ENCODE results near the gene RNF31. TPM values are rescaled to one million over a fixed set of nuclear protein-coding genes. Genes with fewer than 3 reads are reported as not detected.
A peak's percentile ranks its signal among the peaks of the same experiment; 100 is the strongest.

RNF31 gene
- total RNA-seq, 5 donors from 2014 or later (not counting 1 experiment from before 2014, with no cell fraction given): 67.7 to 131 (median 100) TPM

- peaks cover 4 to 23% of the 10 kb centered on the region in 2 experiments for H3K4me1 ChIP-seq (ENCODE audit: control insufficient read depth in 1 of 2, extremely low read depth in 1 of 2, insufficient read depth in 2 of 2, low read length in 2 of 2)
- peaks cover 25 to 55% of the 10 kb centered on the region in 2 donors for H3K36me3 ChIP-seq (ENCODE audit: control insufficient read depth in 2 of 2, extremely low read depth in 1 of 2, insufficient read depth in 1 of 2, low read length in 1 of 2)
- peaks cover 41% of the 10 kb centered on the region for H3K36me3 Mint-ChIP-seq
- H3K27ac ChIP-seq (ENCODE audit: low read length): no peak overlapping the region
- peaks cover 17 to 25% (median 23%) of the 10 kb centered on the region in 3 donors for H3K4me1 Mint-ChIP-seq
- H3K4me3 Mint-ChIP-seq: no peak overlapping the region
- ChIA-PET CTCF (no interaction called here), POLR2A (no interaction called here)
- H3K4me3 ChIP-seq (ENCODE audit: control insufficient read depth in 1 of 2, extremely low read depth in 1 of 2, low read length in 1 of 2): no peak overlapping the region
- 95% methylated on average over 9 of the region's 12 CpGs for WGBS (ENCODE audit: insufficient coverage)
- H3K9me3 ChIP-seq: no peaks in the 10 kb centered on the region
- no peaks in the 10 kb centered on the region for H3K27me3 ChIP-seq (replicated peaks in 1 of 2; ENCODE audit: control insufficient read depth in 2 of 2, extremely low read depth in 1 of 2, insufficient read depth in 2 of 2, low read length in 1 of 2)
- peak overlapping the region; percentile 52 to 76 for H3K27ac Mint-ChIP-seq
- ATAC-seq (replicated peaks in 1 of 4) (no peak), DNase-seq (no peak)
- no peaks in the 10 kb centered on the region for H3K27me3 Mint-ChIP-seq
- H3K9me3 Mint-ChIP-seq: no peaks in the 10 kb centered on the region
These were observed 10.0 kb downstream of the RNF31 start for GRCh38 chr14:24157331-24157730.

GRCh38 chr14:24159777-24160498 lies 12.6 kb downstream of the RNF31 start:
- ATAC-seq (replicated peaks in 1 of 4) (no peak), DNase-seq (no peak)
- Mint-ChIP-seq H3K27me3 (no peaks in the 10 kb centered on the region), H3K9me3 (no peaks in the 10 kb centered on the region), H3K4me3 (peak overlapping the region in 1 of 3 donors; percentile 37), H3K4me1 (peaks cover 43 to 48% (median 45%) of the 10 kb centered on the region in 3 donors), H3K36me3 (peaks cover 52% of the 10 kb centered on the region), H3K27ac (peak overlapping the region; percentile 98 to 99)
- POLR2A ChIA-PET: interaction anchor here (0.6 to 1.0 kb wide), 4 partner anchors 11 to 44 kb away, joined by 3 to 4 read pairs (median 3); no protein-coding TSS in a partner anchor
- Histone ChIP-seq H3K27me3 (replicated peaks in 1 of 2; ENCODE audit: control insufficient read depth in 2 of 2, extremely low read depth in 1 of 2, insufficient read depth in 2 of 2, low read length in 1 of 2) (no peaks in the 10 kb centered on the region), H3K36me3 (ENCODE audit: control insufficient read depth in 2 of 2, extremely low read depth in 1 of 2, insufficient read depth in 1 of 2, low read length in 1 of 2) (peaks cover 33 to 66% of the 10 kb centered on the region in 2 donors), H3K4me1 (ENCODE audit: control insufficient read depth in 1 of 2, extremely low read depth in 1 of 2, insufficient read depth in 2 of 2, low read length in 2 of 2) (peaks cover 8 to 49% of the 10 kb centered on the region in 2 experiments), H3K27ac (ENCODE audit: low read length) (peak overlapping the region; percentile 89), H3K4me3 (ENCODE audit: control insufficient read depth in 1 of 2, extremely low read depth in 1 of 2, low read length in 1 of 2) (no peak overlapping the region), H3K9me3 (no peaks in the 10 kb centered on the region)
- CTCF ChIA-PET: interaction anchor here (0.9 to 1.9 kb wide), 9 partner anchors 8 to 69 kb away, joined by 3 to 30 read pairs (median 5); partner anchors contain the start of genes DCAF11 (in 2 of the 2), NRL (in 2 of the 2), RNF31 (in 2 of the 2) and PSME2 (in 1 of the 2)
- WGBS (ENCODE audit: insufficient coverage): 98% methylated on average over 9 of the region's 11 CpGs

- Mint-ChIP-seq H3K9me3 (no peaks in the 10 kb centered on the region), H3K4me1 (peaks cover 48 to 52% (median 51%) of the 10 kb centered on the region in 3 donors), H3K27ac (peak overlapping the region; percentile 98 to 99), H3K36me3 (peaks cover 53% of the 10 kb centered on the region), H3K4me3 (peak overlapping the region in 2 of 3 donors; percentile 37 to 92), H3K27me3 (no peaks in the 10 kb centered on the region)
- no peak overlapping the region for H3K4me3 ChIP-seq (ENCODE audit: control insufficient read depth in 1 of 2, extremely low read depth in 1 of 2, low read length in 1 of 2)
- peak in 1 of 4 experiments; percentile 0 for ATAC-seq (replicated peaks in 1 of 4)
- no peak for DNase-seq
- POLR2A ChIA-PET: interaction anchor here (0.6 to 1.6 kb wide), 8 partner anchors 11 to 52 kb away, joined by 3 to 9 read pairs (median 4); partner anchors contain the start of genes DCAF11 (in 1 of the 2), EMC9 (in 1 of the 2), NRL (in 1 of the 2) and PSME1 (in 1 of the 2)
- CTCF ChIA-PET: interaction anchor here (0.9 to 2.0 kb wide), 15 partner anchors 9 to 80 kb away, joined by 3 to 30 read pairs (median 5); partner anchors contain the start of genes DCAF11 (in 2 of the 2), NRL (in 2 of the 2), RNF31 (in 2 of the 2) and EMC9 (in 1 of the 2)
- peak overlapping the region; percentile 89 for H3K27ac ChIP-seq (ENCODE audit: low read length)
- peaks cover 32 to 66% of the 10 kb centered on the region in 2 donors for H3K36me3 ChIP-seq (ENCODE audit: control insufficient read depth in 2 of 2, extremely low read depth in 1 of 2, insufficient read depth in 1 of 2, low read length in 1 of 2)
- H3K4me1 ChIP-seq (ENCODE audit: control insufficient read depth in 1 of 2, extremely low read depth in 1 of 2, insufficient read depth in 2 of 2, low read length in 2 of 2): peaks cover 8 to 54% of the 10 kb centered on the region in 2 experiments
- H3K9me3 ChIP-seq: no peaks in the 10 kb centered on the region
- H3K27me3 ChIP-seq (replicated peaks in 1 of 2; ENCODE audit: control insufficient read depth in 2 of 2, extremely low read depth in 1 of 2, insufficient read depth in 2 of 2, low read length in 1 of 2): no peaks in the 10 kb centered on the region
- 100% methylated on average over 4 of the region's 4 CpGs for WGBS (ENCODE audit: insufficient coverage)
These were observed 13.2 kb downstream of the RNF31 start for GRCh38 chr14:24160499-24160849.

- POLR2A ChIA-PET: interaction anchor here (0.6 to 1.6 kb wide), 13 partner anchors 10 to 81 kb away, joined by 3 to 9 read pairs (median 3); partner anchors contain the start of genes DCAF11 (in 1 of the 2), EMC9 (in 1 of the 2), IPO4 (in 1 of the 2) and NRL (in 1 of the 2)
- Mint-ChIP-seq H3K9me3 (no peaks in the 10 kb centered on the region), H3K4me3 (peak within 1 kb of the TSS; percentile 92 to 94 (median 92)), H3K4me1 (peaks cover 54 to 58% (median 55%) of the 10 kb centered on the region in 3 donors), H3K36me3 (peaks cover 54% of the 10 kb centered on the region), H3K27ac (peak within 1 kb of the TSS; percentile 98 to 99), H3K27me3 (no peaks in the 10 kb centered on the region)
- H3K27me3 ChIP-seq (replicated peaks in 1 of 2; ENCODE audit: control insufficient read depth in 2 of 2, extremely low read depth in 1 of 2, insufficient read depth in 2 of 2, low read length in 1 of 2): no peaks in the 10 kb centered on the region
- peaks cover 30 to 66% of the 10 kb centered on the region in 2 donors for H3K36me3 ChIP-seq (ENCODE audit: control insufficient read depth in 2 of 2, extremely low read depth in 1 of 2, insufficient read depth in 1 of 2, low read length in 1 of 2)
- H3K27ac ChIP-seq (ENCODE audit: low read length): peak within 1 kb of the TSS; percentile 89
- ATAC-seq (replicated peaks in 1 of 4) (peak; percentile 89 to 90 (median 90)), DNase-seq (peak; percentile 90 to 99 (median 96))
- peaks cover 8 to 61% of the 10 kb centered on the region in 2 experiments for H3K4me1 ChIP-seq (ENCODE audit: control insufficient read depth in 1 of 2, extremely low read depth in 1 of 2, insufficient read depth in 2 of 2, low read length in 2 of 2)
- H3K4me3 ChIP-seq (ENCODE audit: control insufficient read depth in 1 of 2, extremely low read depth in 1 of 2, low read length in 1 of 2): peak within 1 kb of the TSS; percentile 86 to 98
- CTCF ChIA-PET: interaction anchor here (0.6 to 2.0 kb wide), 22 partner anchors 9 to 149 kb away, joined by 3 to 30 read pairs (median 4); partner anchors contain the start of genes DCAF11 (in 2 of the 2), NRL (in 2 of the 2), RNF31 (in 2 of the 2) and EMC9 (in 1 of the 2)
- 0% methylated on average over 9 of the region's 12 CpGs for WGBS (ENCODE audit: insufficient coverage)
- H3K9me3 ChIP-seq: no peaks in the 10 kb centered on the region
These were observed 13.8 kb downstream of the RNF31 start, which contains the start of gene IRF9 for GRCh38 chr14:24160850-24161804. IRF9 (plus strand) TSS chr14:24161265; CDS start chr14:24162145, 880 bp downstream.

- ATAC-seq (replicated peaks in 1 of 4) (no peak), DNase-seq (no peak)
- peak overlapping the region; percentile 98 to 99 for H3K27ac Mint-ChIP-seq
- H3K27me3 Mint-ChIP-seq: no peaks in the 10 kb centered on the region
- H3K9me3 ChIP-seq: no peaks in the 10 kb centered on the region
- peak overlapping the region; percentile 92 to 94 (median 92) for H3K4me3 Mint-ChIP-seq
- 20% methylated on average over 5 of the region's 8 CpGs for WGBS (ENCODE audit: insufficient coverage)
- peak overlapping the region; percentile 89 for H3K27ac ChIP-seq (ENCODE audit: low read length)
- H3K4me3 ChIP-seq (ENCODE audit: control insufficient read depth in 1 of 2, extremely low read depth in 1 of 2, low read length in 1 of 2): peak overlapping the region; percentile 86 to 98
- H3K9me3 Mint-ChIP-seq: no peaks in the 10 kb centered on the region
- peaks cover 54 to 61% (median 58%) of the 10 kb centered on the region in 3 donors for H3K4me1 Mint-ChIP-seq
- POLR2A ChIA-PET: interaction anchor here in 1 of 2 donors (0.6 to 1.6 kb wide), 3 partner anchors 14 to 80 kb away, joined by 3 to 9 read pairs (median 4); partner anchors contain the start of genes DCAF11, NRL and TINF2
- peaks cover 56% of the 10 kb centered on the region for H3K36me3 Mint-ChIP-seq
- H3K4me1 ChIP-seq (ENCODE audit: control insufficient read depth in 1 of 2, extremely low read depth in 1 of 2, insufficient read depth in 2 of 2, low read length in 2 of 2): peaks cover 8 to 62% of the 10 kb centered on the region in 2 experiments
- peaks cover 31 to 67% of the 10 kb centered on the region in 2 donors for H3K36me3 ChIP-seq (ENCODE audit: control insufficient read depth in 2 of 2, extremely low read depth in 1 of 2, insufficient read depth in 1 of 2, low read length in 1 of 2)
- H3K27me3 ChIP-seq (replicated peaks in 1 of 2; ENCODE audit: control insufficient read depth in 2 of 2, extremely low read depth in 1 of 2, insufficient read depth in 2 of 2, low read length in 1 of 2): no peaks in the 10 kb centered on the region
- CTCF ChIA-PET: interaction anchor here (0.6 to 2.0 kb wide), 7 partner anchors 9 to 72 kb away, joined by 4 to 30 read pairs (median 5); partner anchors contain the start of genes DCAF11 (in 1 of the 2), NRL (in 1 of the 2), PSME1 (in 1 of the 2) and PSME2 (in 1 of the 2)
These were observed 14.8 kb downstream of the RNF31 start for GRCh38 chr14:24162093-24162492.
